Stimulated activated CD8-positive, alpha-beta memory T cell treated with anti-CD3 and anti-CD28 coated beads, Interleukin-15, amount 100 ng/mL, for 24 hours (primary cell): ENCODE data around the gene TNF.
"Not testable (repeated sequence)": the region's sequence is repeated elsewhere in the genome, so short reads cannot be mapped to it uniquely, and the experiment has no call there.

ENCODE experiments used
- DNase-seq: peaks from one replicate; pipeline ENCODE4 v3.0.0-alpha.2; 2020; ENCODE audit warnings: low read depth

The TNF gene

GRCh38 chr6:31544676-31545075 lies 30.7 kb upstream of the TNF start:
- no peak for DNase-seq

DNA sequence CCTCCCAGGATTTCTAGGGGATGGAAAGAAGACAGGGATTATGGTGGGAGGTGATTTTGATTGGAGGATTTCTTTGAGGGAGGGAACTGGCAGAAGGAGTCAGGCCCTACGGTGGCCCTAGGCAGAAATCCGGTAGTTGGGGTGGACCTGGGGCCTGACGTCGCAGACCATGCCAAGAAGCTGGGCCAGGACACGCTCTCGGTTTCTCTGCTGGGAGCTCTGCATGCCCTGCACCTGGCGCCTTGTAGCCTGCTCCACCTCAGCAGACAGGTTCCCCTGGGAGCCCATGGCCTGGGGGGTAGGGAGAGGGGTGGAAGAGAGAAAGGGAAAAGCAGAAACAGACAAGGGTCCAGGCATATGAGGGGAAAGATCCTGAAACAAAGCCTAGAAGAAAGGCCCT lies 30.1 kb upstream of the TNF start:
- DNase-seq: no peak

DNA sequence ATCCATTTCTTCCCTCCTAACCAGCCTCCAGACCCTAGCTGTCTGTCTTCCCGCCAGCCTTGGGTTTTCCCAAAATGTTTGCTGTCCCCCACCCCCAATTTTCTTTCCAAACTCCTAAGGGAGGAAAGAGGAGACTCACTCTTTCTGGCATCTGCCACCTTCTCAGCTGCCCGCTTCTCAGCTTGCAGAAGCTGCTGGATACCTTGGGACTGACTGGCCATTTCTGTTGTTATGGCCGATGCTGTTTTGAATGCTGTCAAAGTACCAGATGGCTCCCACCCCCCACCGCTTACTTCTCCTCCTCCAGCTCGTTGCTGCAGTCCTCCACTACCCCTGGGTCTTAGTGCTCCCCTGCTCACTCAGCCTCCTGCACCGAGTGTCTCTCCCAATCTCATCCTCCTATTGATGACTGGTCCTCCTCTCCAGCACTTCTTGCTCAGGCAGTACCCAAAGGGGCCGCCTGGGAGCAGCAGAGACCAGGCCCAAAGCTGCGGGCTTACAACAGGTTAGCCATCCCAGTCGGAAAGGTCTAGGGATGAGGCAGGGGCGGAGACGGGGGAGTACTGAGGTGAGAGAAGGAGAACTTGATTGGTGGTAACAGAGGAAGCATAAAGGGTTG lies 28.9 kb upstream of the TNF start, which contains the start of gene ATP6V1G2:
Gene ATP6V1G2, minus strand, starts transcription at position 270 of the 619 bp plus-strand sequence. Its CDS starts 49 bp downstream, at position 221.
- peak; percentile 56 for DNase-seq

- DNase-seq: peak; percentile 71
Measured at GRCh38 chr6:31546958-31547726, 28.2 kb upstream of the TNF start, which contains the start of gene NFKBIL1. NFKBIL1 (plus strand) TSS chr6:31547608; CDS start chr6:31547695, 87 bp downstream.

- no peak for DNase-seq
Measured at GRCh38 chr6:31547727-31548543, 27.4 kb upstream of the TNF start.

DNA sequence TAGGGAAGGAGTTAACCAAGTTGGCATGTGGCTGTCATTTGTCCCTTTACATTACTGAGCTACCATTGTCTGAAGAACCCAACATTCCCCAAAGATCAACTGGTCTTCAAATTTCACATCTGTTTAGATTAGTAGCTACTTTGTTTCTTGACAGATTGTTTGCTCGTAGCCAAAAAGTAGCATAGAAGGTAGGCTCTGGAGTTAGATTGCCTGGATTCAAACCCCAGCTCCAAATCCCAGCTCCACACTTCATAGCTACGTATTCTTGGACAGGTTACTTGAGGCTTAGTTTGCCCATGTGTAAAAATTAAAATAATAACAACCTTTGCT lies 26.9 kb upstream of the TNF start:
- DNase-seq: no peak

- not testable (repeated sequence) for DNase-seq
Measured at GRCh38 chr6:31551371-31551770, 24.0 kb upstream of the TNF start.

GRCh38 chr6:31556307-31556706 lies 19.1 kb upstream of the TNF start:
- no peak for DNase-seq

DNA sequence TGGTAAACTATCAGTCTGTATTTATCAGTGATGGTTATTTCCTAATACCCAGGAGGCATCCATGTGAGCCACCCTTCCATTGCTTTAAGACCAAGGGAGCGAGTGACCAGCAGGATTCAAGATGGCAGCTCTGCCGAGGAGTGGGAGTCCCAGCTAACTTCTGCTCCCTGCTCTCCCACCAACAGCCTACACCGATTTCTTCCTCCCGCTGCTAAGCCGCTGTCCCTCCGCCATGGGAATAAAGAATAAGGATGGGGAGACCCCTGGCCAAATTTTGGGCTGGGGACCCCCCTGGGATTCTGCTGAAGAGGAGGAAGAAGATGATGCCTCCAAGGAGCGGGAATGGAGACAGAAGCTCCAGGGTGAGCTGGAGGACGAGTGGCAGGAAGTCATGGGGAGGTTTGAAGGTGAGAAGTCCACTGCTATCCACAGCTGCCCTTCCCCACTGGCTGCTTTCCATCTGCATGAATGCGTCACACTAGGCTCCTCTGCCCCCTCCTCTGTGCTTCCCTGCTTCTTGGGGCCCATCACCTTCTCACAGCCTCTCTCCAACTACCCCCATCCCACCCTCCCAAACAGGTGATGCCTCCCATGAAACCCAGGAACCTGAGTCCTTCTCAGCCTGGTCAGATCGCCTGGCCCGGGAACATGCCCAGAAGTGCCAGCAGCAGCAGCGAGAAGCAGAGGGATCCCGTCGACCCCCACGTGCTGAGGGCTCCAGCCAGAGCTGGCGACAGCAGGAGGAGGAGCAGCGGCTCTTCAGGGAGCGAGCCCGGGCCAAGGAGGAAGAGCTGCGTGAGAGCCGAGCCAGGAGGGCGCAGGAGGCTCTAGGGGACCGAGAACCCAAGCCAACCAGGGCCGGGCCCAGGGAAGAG lies 17.7 kb upstream of the TNF start:
- DNase-seq: no peak

GRCh38 chr6:31558318-31558625 lies 17.1 kb upstream of the TNF start:
- no peak for DNase-seq

- DNase-seq: no peak
Measured at GRCh38 chr6:31558631-31559500, 16.5 kb upstream of the TNF start.

GRCh38 chr6:31559606-31559957 lies 15.8 kb upstream of the TNF start:
- DNase-seq: no peak

GRCh38 chr6:31559958-31560696 lies 15.2 kb upstream of the TNF start:
- DNase-seq: no peak

- no peak for DNase-seq
Measured at GRCh38 chr6:31560697-31561058, 14.7 kb upstream of the TNF start.

DNA sequence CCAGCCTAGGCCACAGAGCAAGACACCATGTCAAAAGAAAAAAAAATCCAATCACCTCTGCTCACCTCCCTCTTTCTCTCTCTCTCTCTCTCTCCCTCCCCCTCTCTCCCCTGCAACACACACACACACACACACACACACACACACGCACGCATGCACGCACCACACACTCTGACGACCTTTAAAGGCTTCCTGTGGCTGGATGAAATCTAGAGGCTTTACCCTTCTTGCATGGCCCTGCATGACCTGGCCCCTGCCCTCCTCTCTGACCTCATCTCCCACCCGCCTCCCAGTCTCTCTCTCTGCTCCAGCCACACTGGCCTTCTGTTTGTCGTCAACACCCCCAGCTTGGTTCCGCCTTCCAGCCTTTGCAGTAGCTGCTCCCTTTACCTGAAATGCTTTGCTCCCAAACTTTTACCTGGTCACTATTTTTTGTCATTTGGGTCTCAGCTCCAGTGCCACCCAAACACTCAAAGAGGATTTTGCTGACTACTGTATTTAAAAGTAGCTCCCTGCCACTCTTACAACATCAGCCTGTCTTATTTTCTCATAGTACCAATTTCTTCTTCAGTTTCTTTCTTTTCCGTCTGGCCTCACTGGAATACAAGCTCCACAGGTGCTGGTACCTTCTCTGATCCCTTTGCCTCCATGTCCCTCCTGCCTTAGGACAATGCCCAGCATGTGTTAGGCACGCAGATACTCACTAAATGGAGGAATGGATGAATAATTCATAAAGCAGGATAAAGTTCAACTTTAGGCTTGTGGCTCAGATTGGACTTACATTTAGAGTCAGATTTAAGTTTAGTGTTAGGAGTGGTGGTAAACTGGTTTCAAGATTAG lies 7.6 kb upstream of the TNF start:
- DNase-seq: no peak

GRCh38 chr6:31568537-31568961 lies 6.8 kb upstream of the TNF start:
- DNase-seq: no peak

- DNase-seq: no peak
Measured at GRCh38 chr6:31569861-31570536, 5.4 kb upstream of the TNF start.

DNA sequence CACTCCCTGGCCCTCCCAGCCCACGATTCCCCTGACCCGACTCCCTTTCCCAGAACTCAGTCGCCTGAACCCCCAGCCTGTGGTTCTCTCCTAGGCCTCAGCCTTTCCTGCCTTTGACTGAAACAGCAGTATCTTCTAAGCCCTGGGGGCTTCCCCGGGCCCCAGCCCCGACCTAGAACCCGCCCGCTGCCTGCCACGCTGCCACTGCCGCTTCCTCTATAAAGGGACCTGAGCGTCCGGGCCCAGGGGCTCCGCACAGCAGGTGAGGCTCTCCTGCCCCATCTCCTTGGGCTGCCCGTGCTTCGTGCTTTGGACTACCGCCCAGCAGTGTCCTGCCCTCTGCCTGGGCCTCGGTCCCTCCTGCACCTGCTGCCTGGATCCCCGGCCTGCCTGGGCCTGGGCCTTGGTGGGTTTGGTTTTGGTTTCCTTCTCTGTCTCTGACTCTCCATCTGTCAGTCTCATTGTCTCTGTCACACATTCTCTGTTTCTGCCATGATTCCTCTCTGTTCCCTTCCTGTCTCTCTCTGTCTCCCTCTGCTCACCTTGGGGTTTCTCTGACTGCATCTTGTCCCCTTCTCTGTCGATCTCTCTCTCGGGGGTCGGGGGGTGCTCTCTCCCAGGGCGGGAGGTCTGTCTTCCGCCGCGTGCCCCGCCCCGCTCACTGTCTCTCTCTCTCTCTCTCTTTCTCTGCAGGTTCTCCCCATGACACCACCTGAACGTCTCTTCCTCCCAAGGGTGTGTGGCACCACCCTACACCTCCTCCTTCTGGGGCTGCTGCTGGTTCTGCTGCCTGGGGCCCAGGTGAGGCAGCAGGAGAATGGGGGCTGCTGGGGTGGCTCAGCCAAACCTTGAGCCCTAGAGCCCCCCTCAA lies 3.1 kb upstream of the TNF start, which contains the start of gene LTA:
Gene LTA, plus strand, starts transcription at position 249 of the 871 bp plus-strand sequence. Its CDS starts 454 bp downstream, at position 703.
- no peak for DNase-seq
